Upper lobe of left lung (tissue), 6 donors: Measurements from ENCODE around the gene CSH2. TPM values are rescaled to one million over a fixed set of nuclear protein-coding genes. Genes with fewer than 3 reads are reported as not detected.

Experiments
- ATAC-seq, 2 donors: fragments of 200-7000 bp; cut with Tn5 transposase; one replicate each; pipeline ENCODE4 v1.9.1; 2022; ENCODE audit warnings: mild to moderate bottlenecking in 2 of 2, moderate library complexity in 2 of 2; ENCODE audit not compliant: low FRiP score in 2 of 2
- DNase-seq, 2 donors: peaks; one replicate each; pipeline ENCODE4 v3.0.0-alpha.2; 2019 to 2020
- H3K27ac ChIP-seq, 4 donors: fragments of 200-600 bp; sonication (generic); one replicate each; pipeline ENCODE4 v1.5.1; 2016 to 2019
- H3K27me3 ChIP-seq, 4 donors: fragments of 200-600 bp; sonication (generic); one replicate each; pipeline ENCODE4 v1.5.1; 2017 to 2019
- H3K36me3 ChIP-seq, 4 donors: fragments of 200-600 bp; sonication (generic); one replicate each; pipeline ENCODE4 v1.5.1; 2016 to 2019
- H3K4me1 ChIP-seq, 4 donors: fragments of 200-600 bp; sonication (generic); one replicate each; pipeline ENCODE4 v1.5.1; 2018 to 2019
- H3K4me3 ChIP-seq, 4 donors: fragments of 200-600 bp; sonication (generic); one replicate each; pipeline ENCODE4 v1.5.1; 2017 to 2019; ENCODE audit warnings: mild to moderate bottlenecking in 2 of 4, moderate library complexity in 1 of 4
- H3K9me3 ChIP-seq, 4 donors: fragments of 200-600 bp; sonication (generic); one replicate each; pipeline ENCODE4 v1.5.1; 2018 to 2019
- CTCF ChIP-seq, 6 experiments: fragments of 450-650 bp in 4 of 6; fragments of 200-600 bp in 2 of 6; sonication (generic) in 2 of 6; IDR thresholded peaks; one replicate each; pipeline ENCODE4 v1.5.1; 2016 to 2019; ENCODE audit warnings: antibody characterized with exemption in 6 of 6
- EP300 ChIP-seq, 4 donors: sonication (generic); formaldehyde crosslinking; IDR thresholded peaks; one replicate each; pipeline ENCODE4 v1.5.1; 2017; ENCODE audit warnings: antibody characterized with exemption in 4 of 4, control low read depth in 2 of 4
- POLR2A ChIP-seq, 4 donors: fragments of 450-650 bp; IDR thresholded peaks; one replicate each; pipeline ENCODE4 v1.5.1; 2016 to 2017; ENCODE audit warnings: antibody characterized with exemption in 4 of 4, mild to moderate bottlenecking in 2 of 4
- POLR2AphosphoS5 ChIP-seq, 2 donors: sonication (generic); formaldehyde crosslinking; IDR thresholded peaks; one replicate each; pipeline ENCODE4 v1.5.1; 2017; ENCODE audit warnings: antibody characterized with exemption in 2 of 2
- WGBS, 2 donors: methylation state at CpG; one replicate each; pipeline ENCODE4 v1.1.5; 2017 to 2018; 5-methylcytosine and 5-hydroxymethylcytosine counted together
- total RNA-seq, 6 donors: library from RNA; depleted of rRNA in 4 of 6; stranded (reverse); fragments of >200 nt in 4 of 6; gene quantifications; one replicate each; pipeline versions ENCODE4 v1.1.0 to v1.2.1, GENCODE V29; 2016 to 2021
- donor health status: DM: no; HTN: no; CAD: no; lungs with moderate emphysema.
- donor health status: DM: no; HTN: yes; CAD: no; lungs with severe emphysema.

The CSH2 gene
- total RNA-seq, 6 donors from 2014 or later, result not detected

- no peak overlapping the region for H3K4me3 ChIP-seq
- peak; percentile 37 to 38 for ATAC-seq
- no peaks in the 10 kb centered on the region for H3K27me3 ChIP-seq
- peaks cover 27 to 39% (median 35%) of the 10 kb centered on the region in 4 donors for H3K4me1 ChIP-seq
- TF ChIP-seq CTCF (IDR thresholded peaks at IDR 0.05) (peak in 4 of 6 experiments; percentile 23 to 52 (median 47)), EP300 (IDR thresholded peaks at IDR 0.05) (no peak)
- WGBS, 2 donors, result 30 to 39% methylated on average over 8 to 13 of the region's 13 CpGs
- DNase-seq, result peak in 1 of 2 donors; percentile 59
- peaks cover 49 to 80% (median 74%) of the 10 kb centered on the region in 4 donors for H3K36me3 ChIP-seq
- H3K27ac ChIP-seq, result peak overlapping the region in 1 of 4 donors; percentile 55
- no peaks in the 10 kb centered on the region for H3K9me3 ChIP-seq
Observed at GRCh38 chr17:63834431-63835166, 38.9 kb downstream of the CSH2 start.

GRCh38 chr17:63833741-63834373, 39.6 kb downstream of the CSH2 start:
- H3K27me3 ChIP-seq, result no peaks in the 10 kb centered on the region
- DNase-seq, result peak in 1 of 2 donors; percentile 23
- TF ChIP-seq EP300 (IDR thresholded peaks at IDR 0.05) (no peak), POLR2AphosphoS5 (IDR thresholded peaks at IDR 0.05) (no peak), POLR2A (IDR thresholded peaks at IDR 0.05) (no peak), CTCF (IDR thresholded peaks at IDR 0.05) (no peak)
- H3K9me3 ChIP-seq, result no peaks in the 10 kb centered on the region
- H3K4me3 ChIP-seq, result no peak overlapping the region
- ATAC-seq, result no peak
- H3K27ac ChIP-seq, result peak overlapping the region in 1 of 4 donors; percentile 55
- 95 to 96% methylated on average over 15 of the region's 15 CpGs for WGBS, 2 donors
- peaks cover 49 to 88% (median 79%) of the 10 kb centered on the region in 4 donors for H3K36me3 ChIP-seq
- H3K4me1 ChIP-seq, result peaks cover 24 to 39% (median 35%) of the 10 kb centered on the region in 4 donors

GRCh38 chr17:63833026-63833740, 40.3 kb downstream of the CSH2 start:
- no peaks in the 10 kb centered on the region for H3K27me3 ChIP-seq
- WGBS, 2 donors, result 83 to 88% methylated on average over 11 to 13 of the region's 14 CpGs
- ATAC-seq (no peak), DNase-seq (no peak)
- H3K36me3 ChIP-seq, result peaks cover 49 to 91% (median 79%) of the 10 kb centered on the region in 4 donors
- no peak overlapping the region for H3K4me3 ChIP-seq
- no peak overlapping the region for H3K27ac ChIP-seq
- TF ChIP-seq CTCF (IDR thresholded peaks at IDR 0.05), result no peak
- TF ChIP-seq POLR2A (IDR thresholded peaks at IDR 0.05), result no peak
- no peak for TF ChIP-seq POLR2AphosphoS5 (IDR thresholded peaks at IDR 0.05)
- no peak for TF ChIP-seq EP300 (IDR thresholded peaks at IDR 0.05)
- peaks cover 24 to 39% (median 35%) of the 10 kb centered on the region in 4 donors for H3K4me1 ChIP-seq
- no peaks in the 10 kb centered on the region for H3K9me3 ChIP-seq

GRCh38 chr17:63832455-63832854, 41.0 kb downstream of the CSH2 start:
- 88% methylated on average over 2 of the region's 2 CpGs; no CpG with 5 or more reads in 1 of the 2 donors for WGBS, 2 donors
- Histone ChIP-seq H3K27ac (no peak overlapping the region), H3K9me3 (no peaks in the 10 kb centered on the region), H3K36me3 (peaks cover 49 to 87% (median 78%) of the 10 kb centered on the region in 4 donors), H3K4me3 (no peak overlapping the region), H3K27me3 (no peaks in the 10 kb centered on the region), H3K4me1 (peaks cover 21 to 38% (median 33%) of the 10 kb centered on the region in 4 donors)
- ATAC-seq (no peak), DNase-seq (no peak)
- no peak for TF ChIP-seq CTCF (IDR thresholded peaks at IDR 0.05)
- TF ChIP-seq EP300 (IDR thresholded peaks at IDR 0.05), result no peak
- TF ChIP-seq POLR2AphosphoS5 (IDR thresholded peaks at IDR 0.05), result no peak
- no peak for TF ChIP-seq POLR2A (IDR thresholded peaks at IDR 0.05)
